NCI-H524 (cell line): ENCODE measurements around the gene FANCC.
"Not testable (repeated sequence)": the region's sequence is repeated elsewhere in the genome, so short reads cannot be mapped to it uniquely, and the experiment has no call there.

Experiments
- DNase-seq, 2 experiments: peaks; one replicate each; lab custom pipeline; 2025; lab: John Stamatoyannopoulos, UW

Gene FANCC

GRCh38 chr9:95283673-95284072 is 33.8 kb downstream of the FANCC start:
- no peak for DNase-seq

GRCh38 chr9:95282332-95282731 is 35.2 kb downstream of the FANCC start:
- DNase-seq = no peak

GRCh38 chr9:95280745-95281144 is 36.8 kb downstream of the FANCC start:
- DNase-seq = no peak

- no peak for DNase-seq
Observed at GRCh38 chr9:95277509-95277908, 40.0 kb downstream of the FANCC start.

- no peak for DNase-seq
Observed at GRCh38 chr9:95276395-95276954, 41.0 kb downstream of the FANCC start.

- not testable (repeated sequence) for DNase-seq
Observed at GRCh38 chr9:95274160-95274559, 43.3 kb downstream of the FANCC start.

GRCh38 chr9:95273369-95274022 is 44.0 kb downstream of the FANCC start:
- no peak for DNase-seq

GRCh38 chr9:95272830-95273229 is 44.7 kb downstream of the FANCC start:
- DNase-seq = no peak

GRCh38 chr9:95270790-95271189 is 46.7 kb downstream of the FANCC start:
- DNase-seq = peak in 1 of 2 experiments; percentile 24

- DNase-seq = peak; percentile 49 to 72
Observed at GRCh38 chr9:95269803-95270773, 47.4 kb downstream of the FANCC start.

GRCh38 chr9:95268681-95269080 is 48.8 kb downstream of the FANCC start:
- peak; percentile 63 to 85 for DNase-seq

- no peak for DNase-seq
Observed at GRCh38 chr9:95266649-95267048, 50.9 kb downstream of the FANCC start.

GRCh38 chr9:95265960-95266359 is 51.5 kb downstream of the FANCC start:
- no peak for DNase-seq

GRCh38 chr9:95264954-95265615 is 52.4 kb downstream of the FANCC start:
- DNase-seq = peak in 1 of 2 experiments; percentile 14

GRCh38 chr9:95261890-95262289 is 55.6 kb downstream of the FANCC start:
- DNase-seq = no peak

GRCh38 chr9:95250462-95251221 is 66.9 kb downstream of the FANCC start:
- peak in 1 of 2 experiments; percentile 30 for DNase-seq

GRCh38 chr9:95249986-95250385 is 67.5 kb downstream of the FANCC start:
- DNase-seq = no peak

- no peak for DNase-seq
Observed at GRCh38 chr9:95246547-95246946, 71.0 kb downstream of the FANCC start.

GRCh38 chr9:95242613-95243012 is 74.9 kb downstream of the FANCC start:
- DNase-seq = peak; percentile 51 to 77

- no peak for DNase-seq
Observed at GRCh38 chr9:95239071-95239470, 78.4 kb downstream of the FANCC start.

- no peak for DNase-seq
Observed at GRCh38 chr9:95237336-95237735, 80.2 kb downstream of the FANCC start.
